Measurements from ENCODE around the gene OAT. TPM values are rescaled to one million over a fixed set of nuclear protein-coding genes. Genes with fewer than 3 reads are reported as not detected.

Gene OAT
- polyA plus RNA-seq, 1 donor = 50.8 TPM

DNA sequence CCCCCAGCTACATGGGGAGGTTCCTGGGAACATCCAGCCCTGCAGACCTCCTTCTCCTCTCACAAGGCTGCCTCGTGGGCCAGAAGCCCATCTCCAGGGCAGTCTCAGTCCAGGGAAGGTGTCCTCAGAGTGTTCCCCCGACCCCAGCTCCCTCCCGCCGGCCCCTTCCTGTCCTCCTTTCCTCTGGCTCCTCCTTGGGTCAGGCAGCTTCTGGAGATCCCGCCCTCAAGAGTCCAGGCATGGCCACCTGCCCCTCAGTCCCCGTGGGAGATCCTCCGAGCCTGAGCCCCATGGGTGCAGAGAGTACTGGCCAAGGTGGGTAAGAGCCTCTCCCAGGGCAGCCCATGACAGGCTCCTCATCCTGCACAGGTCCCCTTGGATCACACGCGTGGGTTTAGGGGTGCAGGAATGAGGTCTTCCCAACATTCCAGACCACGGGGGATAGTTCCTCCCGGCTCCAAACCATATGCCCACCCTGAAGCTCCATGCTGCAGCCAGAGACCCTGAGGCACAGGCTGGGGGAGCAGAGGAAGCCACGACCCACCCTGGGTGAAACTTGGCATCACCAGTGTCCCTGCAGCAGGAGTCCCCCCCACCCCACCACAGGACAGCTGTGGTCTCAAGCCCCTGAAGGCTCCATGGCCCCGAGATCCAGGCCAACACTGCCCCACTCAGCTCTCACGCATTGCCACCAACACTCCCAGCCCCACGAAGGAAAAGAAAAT lies 65.5 kb downstream of the OAT start:
- no peak for DNase-seq

- DNase-seq = no peak
These were observed 67.1 kb downstream of the OAT start for GRCh38 chr10:124351481-124352220.

DNA sequence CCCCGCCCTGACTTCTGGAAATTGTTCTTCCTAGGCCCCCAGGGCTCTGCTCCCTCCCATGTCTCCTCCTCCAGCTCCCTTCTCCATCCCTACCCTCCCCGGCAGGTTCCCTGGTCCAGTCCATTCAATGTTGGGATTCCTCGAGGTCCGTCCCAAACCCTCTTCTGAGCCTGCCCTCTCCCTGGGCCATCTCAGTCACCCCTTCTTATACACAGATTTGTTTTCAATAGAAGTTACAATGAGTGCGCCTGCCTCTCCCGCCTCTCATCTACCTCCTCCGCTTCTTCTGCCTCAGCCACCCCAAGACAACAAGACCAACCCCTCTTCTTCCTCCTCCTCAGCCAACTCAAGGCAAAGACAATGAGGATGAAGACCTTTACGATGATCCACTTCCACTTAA lies 67.9 kb downstream of the OAT start:
- no peak for DNase-seq

- DNase-seq = no peak
These were observed 68.8 kb downstream of the OAT start for GRCh38 chr10:124349996-124350280.

DNA sequence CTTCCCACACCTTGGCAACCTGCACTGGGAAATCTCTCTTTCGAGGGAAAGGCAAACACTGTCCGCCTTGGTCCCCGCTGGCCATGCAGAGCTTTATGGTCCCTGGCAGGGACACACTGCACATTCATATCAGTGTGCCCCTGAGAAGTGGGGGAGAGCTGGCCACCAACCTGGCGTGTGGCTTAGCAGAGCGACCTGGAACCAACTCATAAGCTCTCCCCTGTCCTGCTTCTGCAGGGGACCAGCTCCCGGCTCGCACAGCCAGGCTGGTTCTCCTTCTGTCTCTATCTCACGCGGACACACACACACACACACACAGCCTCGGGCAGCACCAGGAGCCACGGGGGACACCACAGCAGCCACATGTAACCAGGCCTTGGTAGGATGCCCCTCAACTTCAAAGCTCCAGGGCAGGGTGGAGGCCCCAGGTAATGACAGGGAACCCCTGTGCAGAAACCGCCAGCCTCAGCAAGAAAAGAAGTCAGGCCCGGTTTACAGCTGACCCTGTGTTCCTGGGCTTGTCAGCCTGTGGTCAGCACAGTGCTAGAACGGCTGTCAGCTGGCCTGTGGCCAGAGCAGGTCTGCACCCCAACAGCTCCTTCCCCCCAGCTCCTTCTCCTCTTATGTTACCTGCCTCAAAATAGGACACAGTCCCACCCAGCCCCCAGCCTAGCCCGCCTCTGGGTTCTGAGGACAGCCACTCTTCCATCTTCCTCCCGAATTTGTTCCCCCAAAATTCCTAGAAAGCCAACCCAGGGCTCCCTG lies 69.3 kb downstream of the OAT start:
- DNase-seq = no peak

DNA sequence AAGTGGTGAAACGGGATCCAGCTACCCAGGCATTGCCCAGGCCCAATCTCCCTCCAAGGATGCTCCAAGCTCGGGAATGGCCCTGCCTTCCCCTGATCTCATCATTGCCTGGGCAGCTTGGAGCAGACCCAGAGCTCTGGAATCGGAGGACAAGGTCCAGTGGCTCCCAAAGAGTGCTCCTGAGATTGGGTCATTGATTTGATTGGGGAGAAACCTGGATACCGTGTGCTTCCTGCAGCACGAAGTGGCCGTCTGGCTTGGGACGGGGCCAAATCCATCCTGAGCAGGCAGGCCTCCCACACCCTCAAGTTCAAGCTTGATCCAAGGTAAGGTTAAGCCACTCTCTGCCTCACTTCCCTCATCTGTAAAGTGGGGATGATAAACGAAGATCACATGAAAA lies 69.9 kb downstream of the OAT start:
- no peak for DNase-seq

GRCh38 chr10:124347956-124348355 lies 70.8 kb downstream of the OAT start:
- no peak for DNase-seq

Other genes starting within 250 kb of the OAT start
- not detected for gene NKX1-2, start 31.1 kb upstream of the OAT start, polyA plus RNA-seq (ENCODE audit: insufficient read length)
- 8.1 TPM for gene LHPP, start 42.9 kb upstream of the OAT start, polyA plus RNA-seq (ENCODE audit: insufficient read length)